Stimulated activated naive CD8-positive, alpha-beta T cell treated with anti-CD3 and anti-CD28 coated beads, Interleukin-15, Interleukin-2, amounts not matched to agents 100 ng/mL and 50 ng/mL, for 24 hours (primary cell): Measurements from ENCODE around the gene LEMD1.

Experiments used
- H3K27ac Mint-ChIP-seq: one replicate; pipeline ENCODE4 v1.8.0; 2021; ENCODE audit warnings: mild to moderate bottlenecking, mixed read lengths
- H3K27me3 Mint-ChIP-seq: one replicate; pipeline ENCODE4 v1.8.0; 2021; ENCODE audit warnings: mixed read lengths
- H3K36me3 Mint-ChIP-seq: one replicate; pipeline ENCODE4 v1.8.0; 2021; ENCODE audit warnings: low read depth, mixed read lengths
- H3K4me1 Mint-ChIP-seq: one replicate; pipeline ENCODE4 v1.8.0; 2021; ENCODE audit warnings: low read depth, mixed read lengths
- H3K4me3 Mint-ChIP-seq: one replicate; pipeline ENCODE4 v1.8.0; 2021; ENCODE audit warnings: mild to moderate bottlenecking, mixed read lengths
- H3K9me3 Mint-ChIP-seq: one replicate; pipeline ENCODE4 v1.8.0; 2021; ENCODE audit warnings: mixed read lengths

LEMD1 gene

DNA sequence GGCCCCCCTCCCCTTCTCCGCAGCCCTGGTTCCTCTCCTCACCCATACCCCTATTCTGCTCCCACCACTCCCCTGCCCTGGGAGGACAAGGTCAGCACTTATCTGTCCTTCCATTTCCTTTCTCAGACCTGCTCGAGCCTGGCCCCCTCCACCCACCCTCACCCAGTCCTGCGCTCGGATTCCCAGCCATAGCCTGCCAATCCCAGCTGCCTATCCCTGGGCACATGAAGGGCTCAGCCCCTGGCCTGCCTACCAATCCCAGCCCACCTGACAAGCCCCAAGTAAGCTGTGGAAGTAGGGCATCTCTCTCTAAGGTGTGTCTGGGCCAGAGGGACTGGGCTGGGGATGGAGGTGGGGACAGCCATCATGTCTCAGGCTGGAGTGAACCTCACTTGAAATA, 28.6 kb upstream of the LEMD1 start:
- Mint-ChIP-seq H3K4me1 (no peaks in the 10 kb centered on the region), H3K27me3 (peaks cover 38% of the 10 kb centered on the region), H3K9me3 (no peaks in the 10 kb centered on the region), H3K4me3 (no peak overlapping the region), H3K27ac (no peak overlapping the region), H3K36me3 (no peaks in the 10 kb centered on the region)

DNA sequence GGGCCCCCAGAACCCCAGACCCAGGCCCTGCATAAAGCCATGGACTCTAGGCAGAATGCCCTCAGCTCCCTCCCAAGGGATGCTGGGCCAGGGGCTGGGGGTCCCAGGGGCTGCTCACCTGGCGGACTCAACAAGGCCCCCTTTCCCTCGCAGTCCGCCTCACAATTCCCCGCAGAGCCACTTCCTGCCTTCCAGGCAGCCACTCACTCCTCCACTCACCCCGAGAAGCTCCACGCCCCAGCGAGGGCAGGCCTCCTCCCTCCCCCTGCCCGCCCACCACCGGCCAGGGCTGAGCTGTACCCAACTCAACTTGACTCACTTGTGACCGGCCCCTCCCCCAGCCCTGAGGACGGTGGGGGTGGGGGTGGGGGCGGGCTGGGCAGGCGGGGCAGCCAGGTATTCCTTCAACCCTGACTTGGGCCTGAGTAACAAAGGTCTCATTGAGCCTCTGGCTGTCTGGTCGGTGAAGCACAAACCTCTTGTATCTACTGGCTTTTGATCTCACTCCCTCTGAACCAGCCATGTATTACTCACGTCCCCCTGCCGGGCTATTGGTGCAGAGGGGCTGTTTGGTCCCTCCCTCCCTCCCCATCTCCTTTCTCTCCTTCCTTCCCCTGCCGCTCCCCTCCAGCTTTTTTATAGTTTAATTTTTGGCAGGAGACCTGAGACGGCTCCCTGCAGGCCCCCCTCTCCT, 28.0 kb upstream of the LEMD1 start:
- Mint-ChIP-seq H3K4me3 (no peak overlapping the region), H3K27ac (no peak overlapping the region), H3K4me1 (no peaks in the 10 kb centered on the region), H3K36me3 (no peaks in the 10 kb centered on the region), H3K9me3 (no peaks in the 10 kb centered on the region), H3K27me3 (peaks cover 33% of the 10 kb centered on the region)

DNA sequence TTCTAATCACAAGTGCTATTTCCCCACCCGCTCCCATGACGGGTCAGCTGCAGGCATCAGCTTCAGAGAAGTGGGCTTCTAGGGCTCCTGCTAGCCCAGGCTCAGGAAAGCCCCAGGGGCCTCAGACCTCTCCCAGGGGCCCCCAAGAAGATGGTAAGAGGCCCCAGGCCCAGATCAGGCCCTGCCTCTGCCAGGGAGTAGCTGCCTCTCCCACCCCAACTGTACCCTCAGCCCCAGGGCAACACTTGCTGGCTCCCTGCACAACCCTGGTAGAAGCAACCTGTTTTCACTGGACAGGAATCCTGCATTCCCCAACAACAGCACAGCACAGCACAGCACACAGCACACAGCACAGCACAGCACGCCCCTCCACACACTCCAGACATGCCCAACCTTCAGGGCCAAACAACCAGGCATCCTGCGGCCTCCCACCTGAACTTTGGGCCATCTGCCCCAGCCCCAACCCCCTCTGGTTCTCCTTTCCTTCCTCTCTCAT, 27.4 kb upstream of the LEMD1 start:
- Mint-ChIP-seq H3K4me1 (no peaks in the 10 kb centered on the region), H3K27me3 (peaks cover 27% of the 10 kb centered on the region), H3K36me3 (no peaks in the 10 kb centered on the region), H3K9me3 (no peaks in the 10 kb centered on the region), H3K4me3 (no peak overlapping the region), H3K27ac (no peak overlapping the region)

DNA sequence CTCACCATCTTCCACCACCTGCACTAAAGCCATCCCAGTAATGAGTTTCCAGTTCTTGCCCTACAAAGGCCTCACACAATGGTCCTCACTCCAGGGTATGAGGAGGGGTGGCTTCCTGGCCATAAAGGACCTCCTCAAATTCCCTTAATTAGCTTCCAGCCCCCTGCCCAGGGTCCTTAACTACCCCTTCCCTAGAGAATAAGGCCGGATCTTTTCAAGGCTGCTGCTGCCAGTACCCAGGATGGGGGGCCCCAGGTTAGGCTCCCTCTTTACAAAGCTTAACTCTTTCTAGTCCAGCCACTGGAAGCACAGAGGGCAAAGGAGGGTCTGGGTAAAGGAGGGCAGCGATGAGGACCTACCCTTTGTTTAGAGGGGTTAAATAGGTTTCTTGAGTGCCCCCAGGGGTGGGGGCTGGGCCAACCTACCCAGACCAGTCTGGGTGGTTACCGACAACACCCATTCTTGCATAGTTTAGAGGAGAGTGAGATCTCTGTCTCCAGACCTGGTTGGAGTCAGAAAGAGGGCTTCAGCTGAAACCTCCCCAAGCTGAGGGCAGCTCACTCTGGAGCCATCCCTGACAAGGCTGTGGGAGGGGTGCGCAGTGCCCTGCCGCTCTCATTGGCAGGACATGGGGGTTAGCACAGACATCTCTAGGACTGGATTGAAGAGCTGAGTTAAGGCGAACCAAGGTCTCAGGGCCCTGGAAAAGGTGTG, 26.8 kb upstream of the LEMD1 start:
- Mint-ChIP-seq H3K4me1 (no peaks in the 10 kb centered on the region), H3K27me3 (peaks cover 24% of the 10 kb centered on the region), H3K27ac (no peak overlapping the region), H3K9me3 (no peaks in the 10 kb centered on the region), H3K36me3 (no peaks in the 10 kb centered on the region), H3K4me3 (no peak overlapping the region)

DNA sequence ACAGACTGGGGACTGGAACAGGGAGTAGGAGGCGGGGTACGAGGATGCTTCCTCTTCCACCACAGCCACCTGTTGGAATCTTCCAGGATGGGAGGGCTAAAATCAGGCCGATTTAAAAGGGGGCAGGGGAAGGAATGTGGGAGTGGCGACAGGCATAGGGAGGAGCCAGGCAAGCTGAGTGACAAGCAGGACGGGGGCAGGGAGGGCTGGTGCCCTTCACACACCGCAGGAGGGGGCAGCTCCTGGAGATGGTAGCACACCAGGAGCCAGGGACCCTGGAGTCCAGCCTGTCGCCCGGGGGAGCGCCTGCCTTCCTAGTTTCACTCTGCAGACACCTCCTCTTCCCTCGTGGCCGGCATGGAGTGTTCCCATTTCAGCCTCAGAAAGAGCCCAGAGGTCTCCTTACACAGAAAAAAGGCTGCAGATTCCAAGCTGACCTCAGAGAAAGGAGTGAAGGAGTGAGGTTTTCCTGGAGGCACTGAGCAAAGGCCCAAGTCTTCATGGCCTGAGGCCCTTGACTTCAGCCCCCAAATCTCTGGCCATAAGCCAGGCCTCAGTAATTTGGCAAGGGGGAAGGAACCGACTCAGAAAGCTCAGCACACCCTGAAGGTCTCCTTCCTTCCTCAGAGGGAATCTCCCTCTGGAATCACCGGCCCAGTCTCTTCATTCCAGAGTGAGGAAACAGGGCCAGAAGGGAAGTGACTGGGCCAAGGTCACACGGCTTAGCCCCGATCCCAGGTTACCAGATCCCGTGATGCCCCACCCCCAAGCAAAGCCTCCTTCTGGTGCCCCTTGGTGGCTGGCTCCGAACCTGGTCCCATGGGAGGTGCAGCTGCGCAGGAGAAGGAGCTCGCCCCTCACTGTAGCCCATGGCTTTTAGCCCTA, 25.8 kb upstream of the LEMD1 start:
- no peaks in the 10 kb centered on the region for H3K36me3 Mint-ChIP-seq
- peaks cover 14% of the 10 kb centered on the region for H3K27me3 Mint-ChIP-seq
- H3K9me3 Mint-ChIP-seq = no peaks in the 10 kb centered on the region
- H3K4me1 Mint-ChIP-seq = no peaks in the 10 kb centered on the region
- no peak overlapping the region for H3K27ac Mint-ChIP-seq
- H3K4me3 Mint-ChIP-seq = no peak overlapping the region

DNA sequence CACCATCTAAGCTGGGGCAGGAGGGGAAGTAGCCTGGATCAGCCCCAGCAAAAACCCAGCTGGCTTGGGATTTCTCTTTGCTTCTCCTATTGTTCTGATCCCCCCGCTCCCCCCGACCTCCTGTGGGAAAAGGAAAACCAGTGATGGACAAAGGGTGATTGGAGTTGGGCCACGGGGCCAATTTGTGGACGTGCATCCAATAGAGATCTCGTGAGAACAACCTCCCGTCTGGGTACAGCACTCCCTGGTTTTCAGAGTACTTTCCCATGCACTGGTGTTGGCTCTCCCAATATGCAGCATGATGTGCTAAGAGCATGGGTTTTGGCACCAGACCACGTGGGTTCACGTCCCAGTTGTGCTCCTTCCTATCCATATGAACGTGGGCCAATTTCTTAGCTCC, 25.0 kb upstream of the LEMD1 start:
- Mint-ChIP-seq H3K4me3 (no peak overlapping the region), H3K4me1 (peaks cover 2% of the 10 kb centered on the region), H3K36me3 (no peaks in the 10 kb centered on the region), H3K27me3 (peaks cover 6% of the 10 kb centered on the region), H3K27ac (no peak overlapping the region), H3K9me3 (no peaks in the 10 kb centered on the region)

DNA sequence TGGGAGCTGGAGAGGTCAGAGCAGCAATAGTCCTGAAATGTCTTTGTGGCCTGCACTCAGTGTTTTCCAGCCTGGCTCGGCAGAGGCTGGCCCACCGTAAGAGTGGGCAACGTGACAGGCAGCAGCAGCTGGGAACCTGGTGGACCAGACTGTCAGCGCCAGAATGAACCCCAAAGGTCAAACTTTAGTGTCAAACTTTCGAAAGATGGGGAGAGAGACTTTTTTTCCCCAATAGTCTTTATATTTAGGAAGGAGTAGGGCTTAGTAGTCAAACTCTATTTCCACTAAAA, 23.7 kb upstream of the LEMD1 start:
- Mint-ChIP-seq H3K9me3 (no peaks in the 10 kb centered on the region), H3K4me3 (no peak overlapping the region), H3K27me3 (no peaks in the 10 kb centered on the region), H3K27ac (no peak overlapping the region), H3K36me3 (no peaks in the 10 kb centered on the region), H3K4me1 (peaks cover 15% of the 10 kb centered on the region)

DNA sequence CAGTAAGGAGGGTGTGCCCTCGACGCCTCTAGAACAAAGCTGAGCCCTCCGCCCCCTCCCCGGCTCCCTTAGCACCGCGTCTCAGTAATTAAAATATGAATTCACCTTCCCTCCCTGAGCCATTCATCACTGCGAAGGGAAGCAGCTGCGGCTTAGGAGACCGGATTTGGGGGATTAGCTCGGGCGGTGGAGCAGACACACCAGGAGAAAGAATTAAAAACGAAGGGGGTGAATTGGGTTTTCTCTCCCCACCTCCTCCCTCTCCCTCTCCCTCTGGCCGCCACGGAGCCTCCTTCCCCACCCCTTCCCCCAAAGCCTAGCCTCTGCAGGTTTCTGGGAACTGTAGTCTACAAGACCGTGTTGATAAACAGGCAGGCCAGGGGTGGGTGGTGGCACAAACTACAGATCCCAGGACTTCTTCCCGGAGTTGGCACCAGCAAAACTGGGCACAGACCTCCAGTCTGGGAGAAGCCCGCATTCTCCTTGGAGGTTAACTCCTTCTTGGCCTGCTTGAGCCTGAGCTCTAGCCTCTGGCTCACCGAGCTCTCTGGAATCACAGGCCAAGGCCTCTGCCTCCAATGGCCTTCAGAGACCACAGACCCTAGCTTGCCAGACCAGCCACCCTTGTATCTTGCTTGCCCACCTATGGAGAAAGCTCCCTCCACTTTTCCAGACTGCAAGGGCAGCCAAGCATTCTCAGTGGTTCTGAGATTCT, 23.2 kb upstream of the LEMD1 start:
- Mint-ChIP-seq H3K4me3 (no peak overlapping the region), H3K27me3 (no peaks in the 10 kb centered on the region), H3K4me1 (peaks cover 20% of the 10 kb centered on the region), H3K9me3 (no peaks in the 10 kb centered on the region), H3K36me3 (no peaks in the 10 kb centered on the region), H3K27ac (no peak overlapping the region)

DNA sequence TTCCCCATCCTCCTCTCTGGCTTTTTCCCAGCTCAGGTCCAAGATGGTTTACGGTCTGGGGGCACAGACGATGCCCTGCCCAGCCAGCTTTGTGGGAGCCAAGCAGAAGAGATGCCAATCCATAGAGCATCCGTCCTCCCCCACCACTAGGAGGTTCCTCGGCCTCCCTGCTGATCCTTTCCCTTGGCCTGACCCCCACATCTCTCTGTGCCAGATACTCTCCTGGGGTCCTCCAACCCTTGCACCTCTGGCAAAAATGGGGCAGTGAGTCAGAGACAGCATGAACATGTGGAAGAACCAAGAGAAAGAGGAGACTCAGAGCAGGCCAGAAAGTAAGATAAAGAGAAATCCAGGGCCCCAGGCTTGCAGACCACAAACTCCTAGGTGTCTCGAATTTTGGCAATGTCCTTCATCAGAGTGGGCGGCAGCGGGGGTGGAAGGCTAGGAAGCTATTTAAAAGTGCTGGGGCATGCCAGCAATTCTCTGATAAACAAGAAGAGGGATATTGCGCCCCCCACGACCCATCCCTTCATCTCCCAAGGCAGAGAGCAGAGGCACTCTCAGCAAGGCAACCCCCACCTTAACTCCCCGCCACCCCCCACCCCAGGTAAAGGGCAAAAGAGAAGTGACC, 22.6 kb upstream of the LEMD1 start:
- Mint-ChIP-seq H3K9me3 (no peaks in the 10 kb centered on the region), H3K4me3 (no peak overlapping the region), H3K36me3 (no peaks in the 10 kb centered on the region), H3K27me3 (no peaks in the 10 kb centered on the region), H3K27ac (no peak overlapping the region), H3K4me1 (peaks cover 26% of the 10 kb centered on the region)

DNA sequence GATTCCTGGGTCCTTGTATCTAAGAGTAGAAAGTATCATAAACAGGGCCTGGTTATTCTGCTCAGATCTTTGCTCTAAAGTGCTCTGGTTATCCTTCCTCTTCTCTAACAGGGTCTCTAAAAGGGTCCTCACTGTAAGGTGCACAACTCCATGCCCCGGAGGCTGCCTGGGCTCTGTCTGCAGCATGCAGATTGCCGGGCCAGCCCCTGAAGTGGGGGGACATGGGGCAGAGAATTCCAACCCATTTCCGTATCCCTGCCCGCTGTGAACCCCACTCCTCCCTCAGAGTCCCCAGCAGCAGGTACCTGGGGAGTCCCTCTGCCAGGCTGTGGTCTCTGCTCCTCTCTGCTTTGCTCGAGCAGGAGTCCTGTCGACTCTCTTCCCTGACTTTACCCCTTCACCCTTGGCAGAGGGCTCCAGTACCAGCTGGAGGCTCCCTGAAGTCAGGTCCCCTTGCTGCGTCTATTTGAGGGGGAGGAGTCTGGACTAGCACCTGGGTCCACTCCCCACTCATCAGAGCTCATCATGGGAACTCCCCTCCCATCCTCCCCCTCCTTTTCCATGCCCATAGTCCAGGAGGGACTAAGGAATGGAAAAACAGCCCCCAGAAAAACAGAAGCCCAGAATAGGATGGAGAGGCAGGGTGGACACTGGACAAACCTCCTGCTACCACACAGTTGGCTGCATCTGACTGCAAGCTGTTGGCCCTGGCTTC, 21.9 kb upstream of the LEMD1 start:
- Mint-ChIP-seq H3K36me3 (no peaks in the 10 kb centered on the region), H3K27me3 (no peaks in the 10 kb centered on the region), H3K4me3 (no peak overlapping the region), H3K27ac (no peak overlapping the region), H3K4me1 (peaks cover 26% of the 10 kb centered on the region), H3K9me3 (no peaks in the 10 kb centered on the region)

DNA sequence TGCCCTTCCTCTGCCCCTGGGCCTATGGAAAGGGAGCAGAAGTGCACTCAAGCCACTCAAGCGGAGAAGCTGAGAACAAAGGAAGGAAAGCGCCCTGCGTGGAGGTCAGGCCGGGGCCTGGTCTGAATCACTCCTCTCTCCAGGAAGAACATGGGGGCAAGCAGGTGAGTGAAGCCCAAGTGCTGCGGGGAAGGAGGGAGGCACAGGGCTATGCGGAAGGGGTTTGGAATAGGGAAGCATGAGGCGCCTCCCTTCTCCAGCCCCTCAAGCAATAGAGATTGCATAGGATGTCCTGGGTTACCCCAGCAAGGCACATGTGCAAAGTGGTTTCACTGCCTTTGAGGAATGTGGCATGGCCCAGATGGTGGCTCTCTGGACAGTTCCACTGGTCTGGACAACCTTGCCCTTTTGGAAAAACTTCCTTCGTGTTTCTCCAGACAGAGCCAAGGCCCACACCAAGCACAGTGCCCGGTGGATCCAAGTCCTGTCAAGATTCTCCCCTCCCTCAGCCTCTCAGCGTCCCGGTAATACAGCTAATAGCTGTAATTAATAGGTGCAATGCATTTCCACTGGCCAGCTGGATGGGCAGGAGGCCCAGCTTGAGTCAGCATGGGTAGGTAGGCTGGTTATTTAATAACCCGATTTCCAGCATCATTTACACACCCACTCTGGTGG, 20.3 kb upstream of the LEMD1 start:
- H3K4me3 Mint-ChIP-seq = no peak overlapping the region
- peaks cover 26% of the 10 kb centered on the region for H3K4me1 Mint-ChIP-seq
- H3K27me3 Mint-ChIP-seq = no peaks in the 10 kb centered on the region
- no peaks in the 10 kb centered on the region for H3K9me3 Mint-ChIP-seq
- no peak overlapping the region for H3K27ac Mint-ChIP-seq
- H3K36me3 Mint-ChIP-seq = no peaks in the 10 kb centered on the region

DNA sequence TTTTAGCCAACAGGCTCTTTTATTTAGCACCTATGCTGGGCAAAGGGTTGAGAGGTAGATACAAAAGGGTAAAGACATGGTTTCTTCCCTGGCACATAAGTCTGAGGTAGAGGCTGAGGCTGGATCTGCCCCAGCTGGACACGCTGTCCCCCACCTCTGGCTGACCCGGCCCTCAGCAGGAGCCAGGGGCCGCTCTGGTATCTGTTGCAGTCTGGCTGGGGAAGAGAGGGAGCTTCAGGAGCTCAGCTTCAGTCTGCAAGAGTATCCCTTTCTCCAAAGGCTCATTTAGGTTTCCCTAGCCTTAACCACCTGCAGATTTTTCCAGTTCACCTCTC, 19.8 kb upstream of the LEMD1 start:
- Mint-ChIP-seq H3K9me3 (no peaks in the 10 kb centered on the region), H3K4me3 (no peak overlapping the region), H3K27me3 (no peaks in the 10 kb centered on the region), H3K36me3 (no peaks in the 10 kb centered on the region), H3K27ac (no peak overlapping the region), H3K4me1 (peaks cover 26% of the 10 kb centered on the region)

DNA sequence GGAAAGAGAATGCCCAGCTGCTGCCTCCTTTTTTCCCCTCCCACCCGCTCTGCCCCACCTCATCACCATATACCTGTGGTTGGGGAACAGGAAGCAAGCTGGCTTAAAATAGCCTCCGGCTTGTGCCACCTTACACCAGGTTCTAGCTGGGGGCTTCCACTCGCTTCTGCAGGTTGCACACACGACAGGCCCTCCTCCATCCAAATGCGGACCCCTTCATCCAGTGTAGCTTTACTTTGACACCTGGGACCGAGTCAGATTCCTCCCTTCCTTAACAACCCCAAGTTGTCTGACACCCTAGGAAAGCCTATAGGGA, 19.4 kb upstream of the LEMD1 start:
- Mint-ChIP-seq H3K4me1 (peaks cover 26% of the 10 kb centered on the region), H3K4me3 (peak overlapping the region; percentile 70), H3K27ac (peak overlapping the region; percentile 86), H3K9me3 (no peaks in the 10 kb centered on the region), H3K36me3 (no peaks in the 10 kb centered on the region), H3K27me3 (no peaks in the 10 kb centered on the region)
